ENCODE data around the gene DCBLD1. TPM values are rescaled to one million over a fixed set of nuclear protein-coding genes. Genes with fewer than 3 reads are reported as not detected.
"Not testable (repeated sequence)": the region's sequence is repeated elsewhere in the genome, so short reads cannot be mapped to it uniquely, and the experiment has no call there.

Gene DCBLD1
- total RNA-seq, 1 experiment from 2014 or later, result 1.5 TPM

GRCh38 chr6:117513778-117514365 is 31.4 kb downstream of the DCBLD1 start:
- Histone ChIP-seq H3K36me3 (ENCODE audit: insufficient read depth, low read length, poor library complexity, severe bottlenecking) (no peaks in the 10 kb centered on the region), H3K27me3 (replicated peaks; ENCODE audit: insufficient read depth, low read depth, low read length, poor library complexity) (no peaks in the 10 kb centered on the region), H3K4me1 (ENCODE audit: insufficient read depth, low read length, poor library complexity, severe bottlenecking) (no peaks in the 10 kb centered on the region), H3K27ac (ENCODE audit: low read depth, low read length, poor library complexity, severe bottlenecking) (no peak overlapping the region), H3K9me3 (ENCODE audit: low read depth, low read length, poor library complexity, severe bottlenecking) (no peaks in the 10 kb centered on the region), H3K4me3 (ENCODE audit: low read depth, low read length, poor library complexity, severe bottlenecking) (no peak overlapping the region)
- intact Hi-C loops (cut with micrococcal nuclease; ENCODE audit: unreplicated experiment), result no loop called here
- no TSS peak for BruUV-seq (replicated peaks)
- no peak for DNase-seq (ENCODE audit: low spot score)
- TF ChIP-seq EZH2 (IDR thresholded peaks at IDR 0.05; ENCODE audit: borderline replicate concordance, low read depth, low read length, poor library complexity, severe bottlenecking) (no peak), CTCF (conservative IDR thresholded peaks at IDR 0.05; ENCODE audit: low read depth, low read length) (no peak)
- ChIA-PET POLR2A (ENCODE audit: low non-redundant PET) (no interaction called here), CTCF (no interaction called here)

GRCh38 chr6:117514655-117515054 is 32.2 kb downstream of the DCBLD1 start:
- Histone ChIP-seq H3K4me1 (ENCODE audit: insufficient read depth, low read length, poor library complexity, severe bottlenecking) (no peaks in the 10 kb centered on the region), H3K27ac (ENCODE audit: low read depth, low read length, poor library complexity, severe bottlenecking) (no peak overlapping the region), H3K27me3 (replicated peaks; ENCODE audit: insufficient read depth, low read depth, low read length, poor library complexity) (no peaks in the 10 kb centered on the region), H3K36me3 (ENCODE audit: insufficient read depth, low read length, poor library complexity, severe bottlenecking) (no peaks in the 10 kb centered on the region), H3K4me3 (ENCODE audit: low read depth, low read length, poor library complexity, severe bottlenecking) (no peak overlapping the region), H3K9me3 (ENCODE audit: low read depth, low read length, poor library complexity, severe bottlenecking) (no peaks in the 10 kb centered on the region)
- TF ChIP-seq CTCF (conservative IDR thresholded peaks at IDR 0.05; ENCODE audit: low read depth, low read length) (no peak), EZH2 (IDR thresholded peaks at IDR 0.05; ENCODE audit: borderline replicate concordance, low read depth, low read length, poor library complexity, severe bottlenecking) (no peak)
- POLR2A ChIA-PET (ENCODE audit: low non-redundant PET), result no interaction called here
- no peak for DNase-seq (ENCODE audit: low spot score)
- CTCF ChIA-PET, result no interaction called here
- no TSS peak for BruUV-seq (replicated peaks)
- intact Hi-C loops (cut with micrococcal nuclease; ENCODE audit: unreplicated experiment), result no loop called here

GRCh38 chr6:117515326-117515725 is 32.9 kb downstream of the DCBLD1 start:
- no peaks in the 10 kb centered on the region for H3K9me3 ChIP-seq (ENCODE audit: low read depth, low read length, poor library complexity, severe bottlenecking)
- H3K4me3 ChIP-seq (ENCODE audit: low read depth, low read length, poor library complexity, severe bottlenecking), result no peak overlapping the region
- CTCF ChIA-PET, result no interaction called here
- POLR2A ChIA-PET (ENCODE audit: low non-redundant PET), result no interaction called here
- DNase-seq (ENCODE audit: low spot score), result no peak
- intact Hi-C loops (cut with micrococcal nuclease; ENCODE audit: unreplicated experiment), result no loop called here
- no peaks in the 10 kb centered on the region for H3K4me1 ChIP-seq (ENCODE audit: insufficient read depth, low read length, poor library complexity, severe bottlenecking)
- no peak overlapping the region for H3K27ac ChIP-seq (ENCODE audit: low read depth, low read length, poor library complexity, severe bottlenecking)
- H3K36me3 ChIP-seq (ENCODE audit: insufficient read depth, low read length, poor library complexity, severe bottlenecking), result no peaks in the 10 kb centered on the region
- BruUV-seq (replicated peaks), result no TSS peak
- TF ChIP-seq CTCF (conservative IDR thresholded peaks at IDR 0.05; ENCODE audit: low read depth, low read length), result no peak
- TF ChIP-seq EZH2 (IDR thresholded peaks at IDR 0.05; ENCODE audit: borderline replicate concordance, low read depth, low read length, poor library complexity, severe bottlenecking), result no peak
- no peaks in the 10 kb centered on the region for H3K27me3 ChIP-seq (replicated peaks; ENCODE audit: insufficient read depth, low read depth, low read length, poor library complexity)

GRCh38 chr6:117517995-117518394 is 35.5 kb downstream of the DCBLD1 start:
- POLR2A ChIA-PET (ENCODE audit: low non-redundant PET); CTCF ChIA-PET: not testable (repeated sequence)

More at GRCh38 chr6:117517995-117518394, 35.5 kb downstream of the DCBLD1 start:
- H3K4me3 ChIP-seq (ENCODE audit: low read depth, low read length, poor library complexity, severe bottlenecking); BruUV-seq (replicated peaks); H3K36me3 ChIP-seq (ENCODE audit: insufficient read depth, low read length, poor library complexity, severe bottlenecking); H3K27ac ChIP-seq (ENCODE audit: low read depth, low read length, poor library complexity, severe bottlenecking); H3K4me1 ChIP-seq (ENCODE audit: insufficient read depth, low read length, poor library complexity, severe bottlenecking); H3K27me3 ChIP-seq (replicated peaks; ENCODE audit: insufficient read depth, low read depth, low read length, poor library complexity); intact Hi-C loops (cut with micrococcal nuclease; ENCODE audit: unreplicated experiment); H3K9me3 ChIP-seq (ENCODE audit: low read depth, low read length, poor library complexity, severe bottlenecking); DNase-seq (ENCODE audit: low spot score): not testable (repeated sequence)

All from A673 (cell line).